Peyer's patch (tissue), 4 donors: ENCODE data around the gene PDCD1LG2.

Experiments used
- POLR2A ChIP-seq, 2 donors: fragments of 450-650 bp; IDR thresholded peaks; one replicate each; pipeline ENCODE4 v1.5.1; 2017; ENCODE audit warnings: antibody characterized with exemption in 2 of 2, mild to moderate bottlenecking in 2 of 2, moderate library complexity in 2 of 2
- TF ChIP-seq, protein P1 (sequence below), 6 experiments: fragments of 450-650 bp in 4 of 6; fragments of 200-600 bp in 2 of 6; sonication (generic) in 1 of 6; IDR thresholded peaks; one replicate each; pipeline ENCODE4 v1.5.1; 2017 to 2019; ENCODE audit warnings: antibody characterized with exemption in 6 of 6, mild to moderate bottlenecking in 3 of 6, moderate library complexity in 1 of 6

DNA sequence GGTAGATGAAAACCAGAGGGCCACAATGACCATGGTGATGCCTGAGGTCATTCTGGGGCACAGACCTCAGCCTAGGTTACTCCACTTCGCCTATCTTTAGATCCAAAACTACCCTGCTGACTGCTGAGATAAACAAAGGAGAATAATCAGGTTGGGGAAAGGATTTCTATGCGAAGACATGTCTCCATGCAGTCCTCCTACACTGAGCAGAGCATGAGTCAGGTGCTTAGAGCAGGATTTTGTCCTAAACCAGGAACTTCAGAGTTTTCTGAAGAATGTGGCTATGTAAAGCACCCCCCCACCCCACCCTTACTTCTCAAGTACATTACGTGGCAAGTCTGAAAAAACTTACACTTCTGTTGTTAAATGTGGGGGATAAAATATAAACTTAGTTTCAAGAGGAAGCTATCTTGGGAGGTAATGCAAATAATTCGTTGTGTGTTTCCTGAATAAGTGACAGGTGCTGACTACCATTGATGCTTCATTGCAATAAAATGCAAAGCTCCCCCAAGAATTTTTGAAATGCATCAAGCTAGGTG lies 19.4 kb downstream of the PDCD1LG2 start:
- TF ChIP-seq, protein P1, sequence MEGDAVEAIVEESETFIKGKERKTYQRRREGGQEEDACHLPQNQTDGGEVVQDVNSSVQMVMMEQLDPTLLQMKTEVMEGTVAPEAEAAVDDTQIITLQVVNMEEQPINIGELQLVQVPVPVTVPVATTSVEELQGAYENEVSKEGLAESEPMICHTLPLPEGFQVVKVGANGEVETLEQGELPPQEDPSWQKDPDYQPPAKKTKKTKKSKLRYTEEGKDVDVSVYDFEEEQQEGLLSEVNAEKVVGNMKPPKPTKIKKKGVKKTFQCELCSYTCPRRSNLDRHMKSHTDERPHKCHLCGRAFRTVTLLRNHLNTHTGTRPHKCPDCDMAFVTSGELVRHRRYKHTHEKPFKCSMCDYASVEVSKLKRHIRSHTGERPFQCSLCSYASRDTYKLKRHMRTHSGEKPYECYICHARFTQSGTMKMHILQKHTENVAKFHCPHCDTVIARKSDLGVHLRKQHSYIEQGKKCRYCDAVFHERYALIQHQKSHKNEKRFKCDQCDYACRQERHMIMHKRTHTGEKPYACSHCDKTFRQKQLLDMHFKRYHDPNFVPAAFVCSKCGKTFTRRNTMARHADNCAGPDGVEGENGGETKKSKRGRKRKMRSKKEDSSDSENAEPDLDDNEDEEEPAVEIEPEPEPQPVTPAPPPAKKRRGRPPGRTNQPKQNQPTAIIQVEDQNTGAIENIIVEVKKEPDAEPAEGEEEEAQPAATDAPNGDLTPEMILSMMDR (IDR thresholded peaks at IDR 0.05): no peak
- TF ChIP-seq POLR2A (IDR thresholded peaks at IDR 0.05): no peak
